Fibroblast of lung (primary cell): ENCODE data around the gene UGT2B17.

Experiments used
- EZH2 ChIP-seq: IDR thresholded peaks from 2 replicates; pipeline ENCODE4 v1.5.1; 2012; ENCODE audit warnings: low read length, control low read depth, mild to moderate bottlenecking; ENCODE audit errors: missing control alignments
- TF ChIP-seq, protein P1 (sequence below), 2 donors: IDR thresholded peaks in 1 of 2; conservative IDR thresholded peaks in 1 of 2; 1 replicate in 1 of 2; 2 replicates in 1 of 2; pipeline ENCODE4 v1.5.1; 2011 to 2012; ENCODE audit warnings: low read length in 2 of 2, control low read depth in 1 of 2, inconsistent platforms in 1 of 2, low read depth in 1 of 2, mild to moderate bottlenecking in 1 of 2

DNA sequence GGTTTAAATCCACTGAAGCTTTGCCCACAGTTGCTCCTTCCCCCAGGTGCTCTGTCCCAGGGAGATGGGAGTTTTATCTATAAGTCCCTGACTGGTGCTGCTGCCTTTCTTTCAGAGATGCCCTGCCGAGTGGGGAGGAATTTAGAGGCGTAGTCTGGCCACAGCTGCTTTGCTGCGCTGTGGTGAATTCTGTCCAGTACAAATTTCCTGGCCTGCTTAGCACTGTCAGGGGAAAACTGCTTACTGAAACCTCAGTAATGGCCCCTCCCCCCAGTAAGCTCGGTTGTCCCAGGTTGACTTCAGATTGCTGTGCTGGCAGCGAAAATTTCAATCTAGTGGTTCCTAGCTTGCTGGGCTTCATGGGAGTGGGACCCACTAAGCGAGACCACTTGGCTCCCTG, 40.1 kb downstream of the UGT2B17 start:
- TF ChIP-seq, protein P1, sequence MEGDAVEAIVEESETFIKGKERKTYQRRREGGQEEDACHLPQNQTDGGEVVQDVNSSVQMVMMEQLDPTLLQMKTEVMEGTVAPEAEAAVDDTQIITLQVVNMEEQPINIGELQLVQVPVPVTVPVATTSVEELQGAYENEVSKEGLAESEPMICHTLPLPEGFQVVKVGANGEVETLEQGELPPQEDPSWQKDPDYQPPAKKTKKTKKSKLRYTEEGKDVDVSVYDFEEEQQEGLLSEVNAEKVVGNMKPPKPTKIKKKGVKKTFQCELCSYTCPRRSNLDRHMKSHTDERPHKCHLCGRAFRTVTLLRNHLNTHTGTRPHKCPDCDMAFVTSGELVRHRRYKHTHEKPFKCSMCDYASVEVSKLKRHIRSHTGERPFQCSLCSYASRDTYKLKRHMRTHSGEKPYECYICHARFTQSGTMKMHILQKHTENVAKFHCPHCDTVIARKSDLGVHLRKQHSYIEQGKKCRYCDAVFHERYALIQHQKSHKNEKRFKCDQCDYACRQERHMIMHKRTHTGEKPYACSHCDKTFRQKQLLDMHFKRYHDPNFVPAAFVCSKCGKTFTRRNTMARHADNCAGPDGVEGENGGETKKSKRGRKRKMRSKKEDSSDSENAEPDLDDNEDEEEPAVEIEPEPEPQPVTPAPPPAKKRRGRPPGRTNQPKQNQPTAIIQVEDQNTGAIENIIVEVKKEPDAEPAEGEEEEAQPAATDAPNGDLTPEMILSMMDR (conservative IDR thresholded peaks at IDR 0.05 in 1 of 2, IDR thresholded peaks at IDR 0.05 in 1 of 2; ENCODE audit: low read depth in 1 of 2, low read length in 2 of 2), result no peak
- TF ChIP-seq EZH2, result no peak
